HepG2 (cell line): ENCODE results near the gene THADA. TPM values are rescaled to one million over a fixed set of nuclear protein-coding genes. Genes with fewer than 3 reads are reported as not detected.

Experiments
- ATF1 ChIP-seq: IDR thresholded peaks from 2 replicates; pipeline ENCODE4 v1.6.1; 2016; ENCODE audit warnings: mild to moderate bottlenecking, control low read depth
- CEBPG ChIP-seq: IDR thresholded peaks from 2 replicates; pipeline ENCODE4 v1.6.1; 2016
- EEA1 ChIP-seq: sonication (generic); formaldehyde crosslinking; IDR thresholded peaks from 2 replicates; pipeline ENCODE4 v1.5.1; 2020; ENCODE audit warnings: mild to moderate bottlenecking, missing genetic modification reagents, borderline replicate concordance
- ELF4 ChIP-seq: sonication (generic); formaldehyde crosslinking; IDR thresholded peaks from 2 replicates; pipeline ENCODE4 v1.5.0; 2020; ENCODE audit warnings: missing genetic modification reagents, mild to moderate bottlenecking, moderate library complexity, borderline replicate concordance
- EZH2 ChIP-seq: conservative IDR thresholded peaks from 2 replicates; pipeline ENCODE4 v1.6.1; 2012; ENCODE audit warnings: mild to moderate bottlenecking, low read depth, low read length, moderate library complexity
- HNRNPUL1 ChIP-seq: fragments of 200-400 bp; formaldehyde crosslinking; IDR thresholded peaks from 2 replicates; pipeline ENCODE4 v1.6.1; 2017; ENCODE audit warnings: low read depth, mild to moderate bottlenecking, low read length, moderate library complexity
- KAT7 ChIP-seq: IDR thresholded peaks from 2 replicates; pipeline ENCODE4 v1.6.1; 2018; ENCODE audit warnings: borderline replicate concordance, missing compliant biosample characterization
- RARG ChIP-seq: sonication (generic); formaldehyde crosslinking; IDR thresholded peaks from 2 replicates; pipeline ENCODE4 v1.4.0; 2020; ENCODE audit warnings: low read depth, mild to moderate bottlenecking, missing genetic modification reagents
- SOX13 ChIP-seq, 3 experiments: fragments of 450-650 bp in 1 of 3; sonication (generic) in 1 of 3; formaldehyde crosslinking in 1 of 3; IDR thresholded peaks in 2 of 3; conservative IDR thresholded peaks in 1 of 3; 2 replicates each; pipeline versions ENCODE4 v1.5.0 to v1.6.1; 2016 to 2020; ENCODE audit warnings: antibody characterized with exemption in 1 of 3, mild to moderate bottlenecking in 1 of 3, missing compliant biosample characterization in 1 of 3, missing genetic modification reagents in 1 of 3, moderate library complexity in 1 of 3
- SP4 ChIP-seq: sonication (generic); formaldehyde crosslinking; IDR thresholded peaks from 2 replicates; pipeline ENCODE4 v1.8.1; 2023; ENCODE audit warnings: mild to moderate bottlenecking, missing genetic modification reagents
- TGIF2 ChIP-seq: IDR thresholded peaks from 2 replicates; pipeline ENCODE4 v1.6.1; 2016; ENCODE audit warnings: control low read depth, missing compliant biosample characterization
- ZBTB7A ChIP-seq: sonication (generic); formaldehyde crosslinking; IDR thresholded peaks from 2 replicates; pipeline ENCODE4 v1.8.0; 2022; ENCODE audit warnings: mild to moderate bottlenecking, missing genetic modification reagents
- ZNF180 ChIP-seq: sonication (generic); formaldehyde crosslinking; IDR thresholded peaks from 2 replicates; pipeline ENCODE4 v1.4.0; 2020; ENCODE audit warnings: low read depth, missing genetic modification reagents, borderline replicate concordance
- ZNF225 ChIP-seq: sonication (generic); formaldehyde crosslinking; IDR thresholded peaks from 2 replicates; pipeline ENCODE4 v1.4.0; 2020; ENCODE audit warnings: mild to moderate bottlenecking, missing genetic modification reagents
- ZNF430 ChIP-seq: sonication (generic); formaldehyde crosslinking; IDR thresholded peaks from 2 replicates; pipeline ENCODE4 v1.9.0; 2021; ENCODE audit warnings: mild to moderate bottlenecking, missing genetic modification reagents
- ZNF678 ChIP-seq: sonication (generic); formaldehyde crosslinking; IDR thresholded peaks from 2 replicates; pipeline ENCODE4 v1.4.0; 2020; ENCODE audit warnings: mild to moderate bottlenecking, missing genetic modification reagents
- ZNF713 ChIP-seq: sonication (generic); formaldehyde crosslinking; IDR thresholded peaks from 2 replicates; pipeline ENCODE4 v1.4.0; 2020; ENCODE audit warnings: mild to moderate bottlenecking, missing genetic modification reagents
- ZNF775 ChIP-seq: sonication (generic); formaldehyde crosslinking; IDR thresholded peaks from 2 replicates; pipeline ENCODE4 v1.4.0; 2020; ENCODE audit warnings: missing genetic modification reagents, mild to moderate bottlenecking, moderate library complexity, borderline replicate concordance
- ZNF879 ChIP-seq: sonication (generic); formaldehyde crosslinking; IDR thresholded peaks from 2 replicates; pipeline ENCODE4 v1.8.1; 2023; ENCODE audit warnings: missing genetic modification reagents
- polyA plus RNA-seq, 8 experiments: library from polyadenylated mRNA; depleted of rRNA in 3 of 8; stranded (reverse) in 7 of 8; unstranded in 1 of 8; fragments of >200 nt; fragmentation: Illumina TruSeq in 4 of 8; extraction: Trizol in 4 of 8; gene quantifications; 2 replicates each; pipeline versions ENCODE4 v1.2.1 to v1.2.3, GENCODE V29; 2011 to 2016; ENCODE audit warnings: low read depth in 4 of 8, missing spikeins in 1 of 8, mixed read lengths in 1 of 8; ENCODE audit not compliant: insufficient read depth in 1 of 8
- total RNA-seq, 5 experiments: library from RNA; depleted of rRNA; stranded (reverse); fragments of >200 nt; fragmentation: Illumina TruSeq; extraction: Trizol; gene quantifications; 2 replicates each; pipeline ENCODE4 v1.2.3, GENCODE V29; 2016; ENCODE audit warnings: low read depth in 1 of 5
- TF ChIP-seq, protein P1 (sequence below): sonication (generic); formaldehyde crosslinking; IDR thresholded peaks from 2 replicates; pipeline ENCODE4 v1.8.0; 2023; ENCODE audit warnings: mild to moderate bottlenecking, missing genetic modification reagents
- TF ChIP-seq, protein P2 (sequence below): sonication (generic); formaldehyde crosslinking; IDR thresholded peaks from 2 replicates; pipeline ENCODE4 v1.4.0; 2020; ENCODE audit warnings: missing genetic modification reagents
- TF ChIP-seq, protein P3 (sequence below): sonication (generic); formaldehyde crosslinking; IDR thresholded peaks from 2 replicates; pipeline ENCODE4 v1.5.1; 2020; ENCODE audit warnings: missing genetic modification reagents, mild to moderate bottlenecking, borderline replicate concordance

Gene THADA
- total and polyA plus RNA-seq, 2 of the 13 experiments (the other 11 are each of a cell fraction or from before 2014, with no cell fraction given) = 12.7 to 21.7 TPM

GRCh38 chr2:43375746-43376522 is 219.9 kb downstream of the THADA start (continued):
- TF ChIP-seq SP4 (CRISPR knock-in tag) (no peak; the same call in 1 of the 2 replicates), ELF4 (CRISPR knock-in tag) (no peak), ZNF678 (CRISPR knock-in tag) (0 out of 2 replicates have a peak, but pooled peaks have one; percentile 48), EEA1 (no peak), ZNF225 (CRISPR knock-in tag) (no peak), RARG (CRISPR knock-in tag) (no peak), ZNF775 (CRISPR knock-in tag) (no peak; the same call in 1 of the 2 replicates), EZH2 (no peak), CEBPG (CRISPR knock-in tag) (peak; percentile 98), ZNF713 (CRISPR knock-in tag) (no peak), ZNF879 (CRISPR knock-in tag) (no peak), ZBTB7A (no peak), ZNF180 (no peak), ZNF430 (CRISPR knock-in tag) (no peak), KAT7 (CRISPR knock-in tag) (peak; percentile 86; the same call in 1 of the 2 replicates), SOX13 (IDR thresholded peaks at IDR 0.05) (peak; percentile 95), SOX13 (CRISPR knock-in tag; conservative IDR thresholded peaks at IDR 0.05 in 1 of 2, IDR thresholded peaks at IDR 0.05 in 1 of 2) (peak in 1 of 2 experiments; percentile 98; a peak in 2 of 4 replicates), ATF1 (peak; percentile 67; the same call in 1 of the 2 replicates), TGIF2 (CRISPR knock-in tag) (peak; percentile 83), HNRNPUL1 (no peak)
- TF ChIP-seq, protein P1, sequence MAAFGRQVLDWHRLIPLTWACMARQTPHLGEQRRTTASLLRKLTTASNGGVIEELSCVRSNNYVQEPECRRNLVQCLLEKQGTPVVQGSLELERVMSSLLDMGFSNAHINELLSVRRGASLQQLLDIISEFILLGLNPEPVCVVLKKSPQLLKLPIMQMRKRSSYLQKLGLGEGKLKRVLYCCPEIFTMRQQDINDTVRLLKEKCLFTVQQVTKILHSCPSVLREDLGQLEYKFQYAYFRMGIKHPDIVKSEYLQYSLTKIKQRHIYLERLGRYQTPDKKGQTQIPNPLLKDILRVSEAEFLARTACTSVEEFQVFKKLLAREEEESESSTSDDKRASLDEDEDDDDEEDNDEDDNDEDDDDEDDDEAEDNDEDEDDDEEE (CRISPR knock-in tag) = no peak
- TF ChIP-seq, protein P2, sequence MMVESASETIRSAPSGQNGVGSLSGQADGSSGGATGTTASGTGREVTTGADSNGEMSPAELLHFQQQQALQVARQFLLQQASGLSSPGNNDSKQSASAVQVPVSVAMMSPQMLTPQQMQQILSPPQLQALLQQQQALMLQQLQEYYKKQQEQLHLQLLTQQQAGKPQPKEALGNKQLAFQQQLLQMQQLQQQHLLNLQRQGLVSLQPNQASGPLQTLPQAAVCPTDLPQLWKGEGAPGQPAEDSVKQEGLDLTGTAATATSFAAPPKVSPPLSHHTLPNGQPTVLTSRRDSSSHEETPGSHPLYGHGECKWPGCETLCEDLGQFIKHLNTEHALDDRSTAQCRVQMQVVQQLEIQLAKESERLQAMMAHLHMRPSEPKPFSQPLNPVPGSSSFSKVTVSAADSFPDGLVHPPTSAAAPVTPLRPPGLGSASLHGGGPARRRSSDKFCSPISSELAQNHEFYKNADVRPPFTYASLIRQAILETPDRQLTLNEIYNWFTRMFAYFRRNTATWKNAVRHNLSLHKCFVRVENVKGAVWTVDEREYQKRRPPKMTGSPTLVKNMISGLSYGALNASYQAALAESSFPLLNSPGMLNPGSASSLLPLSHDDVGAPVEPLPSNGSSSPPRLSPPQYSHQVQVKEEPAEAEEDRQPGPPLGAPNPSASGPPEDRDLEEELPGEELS (CRISPR knock-in tag) = peak; percentile 100
- TF ChIP-seq, protein P3, sequence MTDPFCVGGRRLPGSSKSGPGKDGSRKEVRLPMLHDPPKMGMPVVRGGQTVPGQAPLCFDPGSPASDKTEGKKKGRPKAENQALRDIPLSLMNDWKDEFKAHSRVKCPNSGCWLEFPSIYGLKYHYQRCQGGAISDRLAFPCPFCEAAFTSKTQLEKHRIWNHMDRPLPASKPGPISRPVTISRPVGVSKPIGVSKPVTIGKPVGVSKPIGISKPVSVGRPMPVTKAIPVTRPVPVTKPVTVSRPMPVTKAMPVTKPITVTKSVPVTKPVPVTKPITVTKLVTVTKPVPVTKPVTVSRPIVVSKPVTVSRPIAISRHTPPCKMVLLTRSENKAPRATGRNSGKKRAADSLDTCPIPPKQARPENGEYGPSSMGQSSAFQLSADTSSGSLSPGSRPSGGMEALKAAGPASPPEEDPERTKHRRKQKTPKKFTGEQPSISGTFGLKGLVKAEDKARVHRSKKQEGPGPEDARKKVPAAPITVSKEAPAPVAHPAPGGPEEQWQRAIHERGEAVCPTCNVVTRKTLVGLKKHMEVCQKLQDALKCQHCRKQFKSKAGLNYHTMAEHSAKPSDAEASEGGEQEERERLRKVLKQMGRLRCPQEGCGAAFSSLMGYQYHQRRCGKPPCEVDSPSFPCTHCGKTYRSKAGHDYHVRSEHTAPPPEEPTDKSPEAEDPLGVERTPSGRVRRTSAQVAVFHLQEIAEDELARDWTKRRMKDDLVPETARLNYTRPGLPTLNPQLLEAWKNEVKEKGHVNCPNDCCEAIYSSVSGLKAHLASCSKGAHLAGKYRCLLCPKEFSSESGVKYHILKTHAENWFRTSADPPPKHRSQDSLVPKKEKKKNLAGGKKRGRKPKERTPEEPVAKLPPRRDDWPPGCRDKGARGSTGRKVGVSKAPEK (CRISPR knock-in tag) = peak; percentile 99; the same call in 1 of the 2 replicates
